Activated T-helper 17 cell treated with anti-CD3 and anti-CD28 coated beads, Interleukin-2, amount 50 U/mL, for 72 hours (primary cell): ENCODE data around the gene DBN1. TPM values are rescaled to one million over a fixed set of nuclear protein-coding genes. Genes with fewer than 3 reads are reported as not detected.

Experiments
- ATAC-seq: fragments of 150-1000 bp; cut with Tn5 transposase; replicated peaks from 2 replicates; pipeline ENCODE4 v1.10.0; 2021; ENCODE audit warnings: mild to moderate bottlenecking, moderate library complexity
- H3K27ac Mint-ChIP-seq: one replicate; pipeline ENCODE4 v1.8.0; 2022; ENCODE audit warnings: mixed read lengths
- H3K27me3 Mint-ChIP-seq: one replicate; pipeline ENCODE4 v1.8.0; 2022; ENCODE audit warnings: mixed read lengths
- H3K36me3 Mint-ChIP-seq: one replicate; pipeline ENCODE4 v1.8.0; 2022; ENCODE audit warnings: low read depth, mild to moderate bottlenecking, mixed read lengths
- H3K4me1 Mint-ChIP-seq: one replicate; pipeline ENCODE4 v1.8.0; 2022; ENCODE audit warnings: mixed read lengths
- H3K4me3 Mint-ChIP-seq: one replicate; pipeline ENCODE4 v1.8.0; 2022; ENCODE audit warnings: mild to moderate bottlenecking, mixed read lengths
- H3K9me3 Mint-ChIP-seq: one replicate; pipeline ENCODE4 v1.8.0; 2022; ENCODE audit warnings: mixed read lengths
- total RNA-seq, 2 donors: library from RNA; stranded (reverse); gene quantifications; one replicate each; pipeline ENCODE4 v1.2.3, GENCODE V29; 2022

The DBN1 gene
- total RNA-seq, 2 donors from 2014 or later: 2.3 to 3.1 TPM

DNA sequence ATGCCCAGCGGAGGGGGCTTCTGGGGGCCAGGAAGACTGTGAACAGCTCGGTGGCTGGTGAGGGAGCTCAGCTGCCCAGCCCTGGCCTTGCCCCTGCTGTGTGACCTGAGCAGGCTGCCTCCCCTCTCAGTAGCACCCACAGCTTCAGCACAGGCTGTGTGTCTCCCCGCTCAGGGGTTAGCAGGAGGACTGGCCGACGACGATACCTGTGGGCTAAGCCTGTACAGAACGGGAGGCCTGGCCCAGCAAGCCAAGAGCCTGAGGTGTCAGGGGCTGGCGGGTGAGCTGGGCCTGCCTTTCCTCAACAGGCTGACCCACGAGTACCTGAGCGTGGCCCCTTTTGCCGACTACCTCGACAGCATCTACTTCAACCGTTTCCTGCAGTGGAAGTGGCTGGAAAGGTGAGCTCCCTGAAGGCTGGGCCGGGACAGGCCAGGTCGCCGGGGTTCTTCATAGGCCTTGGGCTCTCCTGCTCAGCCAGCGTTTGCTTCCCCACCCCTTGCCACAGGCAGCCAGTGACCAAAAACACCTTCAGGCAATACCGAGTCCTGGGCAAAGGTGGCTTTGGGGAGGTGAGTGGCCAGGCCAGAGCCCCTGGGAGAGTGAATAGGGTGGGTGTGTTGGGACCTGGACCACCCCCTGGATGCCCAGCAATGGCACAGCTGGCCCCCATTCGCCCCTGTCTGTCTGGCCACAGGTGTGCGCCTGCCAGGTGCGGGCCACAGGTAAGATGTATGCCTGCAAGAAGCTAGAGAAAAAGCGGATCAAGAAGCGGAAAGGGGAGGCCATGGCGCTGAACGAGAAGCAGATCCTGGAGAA lies 40.4 kb downstream of the DBN1 start:
- Mint-ChIP-seq H3K27ac (peak overlapping the region; percentile 66), H3K36me3 (peaks cover 99% of the 10 kb centered on the region), H3K4me3 (peak overlapping the region; percentile 97), H3K4me1 (peaks cover 25% of the 10 kb centered on the region), H3K27me3 (no peaks in the 10 kb centered on the region), H3K9me3 (no peaks in the 10 kb centered on the region)
- no peak for ATAC-seq

DNA sequence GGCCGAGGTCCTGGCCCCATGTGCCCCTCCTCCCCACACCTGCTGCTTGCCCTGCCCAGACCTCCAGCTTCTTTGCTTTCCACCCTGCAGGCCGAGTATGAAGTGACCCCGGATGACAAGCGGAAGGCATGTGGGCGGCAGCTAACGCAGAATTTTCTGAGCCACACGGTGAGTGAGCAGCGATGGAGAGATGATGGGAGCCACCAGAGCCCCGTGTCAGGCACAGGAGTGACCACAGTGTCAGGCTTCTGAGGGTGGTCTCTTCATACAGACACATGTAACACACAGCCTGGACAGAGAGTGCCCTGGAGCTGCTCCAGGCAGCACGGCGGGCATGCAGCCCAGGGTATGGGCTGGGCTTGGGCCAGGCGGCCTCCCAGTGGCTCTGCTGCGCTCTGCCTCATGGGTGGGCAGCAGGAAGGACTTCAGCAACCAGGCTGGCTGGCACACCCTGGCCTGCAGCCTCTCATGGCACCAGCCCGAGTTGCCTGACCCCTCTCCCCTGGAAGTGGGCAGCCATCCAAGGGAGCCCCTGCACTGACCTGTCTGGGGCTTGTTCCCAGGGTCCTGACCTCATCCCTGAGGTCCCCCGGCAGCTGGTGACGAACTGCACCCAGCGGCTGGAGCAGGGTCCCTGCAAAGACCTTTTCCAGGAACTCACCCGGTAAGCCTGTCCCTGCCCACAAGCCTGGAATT lies 41.1 kb downstream of the DBN1 start:
- peak overlapping the region; percentile 97 for H3K4me3 Mint-ChIP-seq
- H3K9me3 Mint-ChIP-seq: no peaks in the 10 kb centered on the region
- peak; percentile 7 for ATAC-seq
- peak overlapping the region; percentile 75 for H3K27ac Mint-ChIP-seq
- H3K27me3 Mint-ChIP-seq: no peaks in the 10 kb centered on the region
- H3K36me3 Mint-ChIP-seq: peaks cover 99% of the 10 kb centered on the region
- H3K4me1 Mint-ChIP-seq: peaks cover 25% of the 10 kb centered on the region

DNA sequence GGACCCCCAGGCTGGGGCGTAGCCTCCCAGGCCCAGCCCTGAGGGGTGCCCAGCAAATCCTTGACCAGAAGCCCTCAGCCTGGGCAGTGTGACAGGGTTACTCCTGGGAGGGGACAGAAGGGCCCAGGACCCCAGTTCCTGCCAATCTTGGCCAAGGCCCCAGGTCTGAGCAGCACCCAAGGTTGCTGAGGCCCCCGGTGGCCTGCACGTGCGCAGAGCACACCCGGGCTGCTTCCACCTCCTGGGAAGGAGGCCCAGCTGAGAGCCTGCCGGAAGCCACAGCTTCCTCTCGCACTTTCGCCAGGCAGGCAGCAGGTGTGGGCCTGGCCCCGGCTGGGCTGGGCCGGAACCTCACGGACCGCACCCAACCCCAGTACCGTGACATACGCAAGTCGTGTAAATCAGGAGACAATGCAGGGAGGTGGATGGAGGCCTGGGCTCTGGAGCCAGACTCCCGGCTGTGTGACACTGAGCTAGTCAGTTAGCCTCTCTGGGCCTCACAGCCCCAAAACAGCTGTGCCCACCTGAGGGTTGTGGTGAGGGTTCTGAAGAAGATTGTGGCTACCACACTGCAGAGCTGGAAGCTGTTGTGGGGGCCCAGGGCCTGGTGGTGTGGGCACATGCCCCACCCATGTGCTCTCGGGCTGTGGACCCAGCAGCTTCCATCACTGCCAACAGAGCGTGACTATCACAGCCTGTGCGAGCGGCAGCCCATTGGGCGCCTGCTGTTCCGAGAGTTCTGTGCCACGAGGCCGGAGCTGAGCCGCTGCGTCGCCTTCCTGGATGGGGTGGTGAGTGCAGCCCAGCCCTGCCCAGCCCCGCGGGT lies 41.9 kb downstream of the DBN1 start:
- Mint-ChIP-seq H3K36me3 (peaks cover 96% of the 10 kb centered on the region), H3K9me3 (no peaks in the 10 kb centered on the region), H3K27ac (peak overlapping the region; percentile 75), H3K4me1 (peaks cover 25% of the 10 kb centered on the region), H3K4me3 (peak overlapping the region; percentile 97), H3K27me3 (no peaks in the 10 kb centered on the region)
- ATAC-seq: peak; percentile 18

DNA sequence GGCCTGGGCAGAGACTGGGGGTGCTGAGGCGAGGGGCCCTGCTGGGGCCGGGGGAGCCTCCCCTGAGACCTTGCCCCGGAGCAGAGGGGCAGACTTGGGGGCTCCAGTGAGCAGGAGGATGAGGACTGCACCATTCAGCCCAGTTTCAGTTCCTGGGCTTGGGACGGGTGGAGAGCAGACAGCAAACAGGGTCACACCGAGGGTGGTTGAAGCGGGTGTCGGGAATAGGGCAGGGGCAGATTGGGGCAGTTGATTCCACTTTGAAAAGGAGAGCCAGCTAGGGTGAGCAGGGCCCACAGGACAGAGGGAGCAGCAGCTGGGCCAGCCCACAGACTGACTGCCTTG lies 42.5 kb downstream of the DBN1 start:
- no peak for ATAC-seq
- Mint-ChIP-seq H3K27ac (peak overlapping the region; percentile 75), H3K4me1 (peaks cover 25% of the 10 kb centered on the region), H3K27me3 (no peaks in the 10 kb centered on the region), H3K9me3 (no peaks in the 10 kb centered on the region), H3K4me3 (peak overlapping the region; percentile 97), H3K36me3 (peaks cover 96% of the 10 kb centered on the region)

DNA sequence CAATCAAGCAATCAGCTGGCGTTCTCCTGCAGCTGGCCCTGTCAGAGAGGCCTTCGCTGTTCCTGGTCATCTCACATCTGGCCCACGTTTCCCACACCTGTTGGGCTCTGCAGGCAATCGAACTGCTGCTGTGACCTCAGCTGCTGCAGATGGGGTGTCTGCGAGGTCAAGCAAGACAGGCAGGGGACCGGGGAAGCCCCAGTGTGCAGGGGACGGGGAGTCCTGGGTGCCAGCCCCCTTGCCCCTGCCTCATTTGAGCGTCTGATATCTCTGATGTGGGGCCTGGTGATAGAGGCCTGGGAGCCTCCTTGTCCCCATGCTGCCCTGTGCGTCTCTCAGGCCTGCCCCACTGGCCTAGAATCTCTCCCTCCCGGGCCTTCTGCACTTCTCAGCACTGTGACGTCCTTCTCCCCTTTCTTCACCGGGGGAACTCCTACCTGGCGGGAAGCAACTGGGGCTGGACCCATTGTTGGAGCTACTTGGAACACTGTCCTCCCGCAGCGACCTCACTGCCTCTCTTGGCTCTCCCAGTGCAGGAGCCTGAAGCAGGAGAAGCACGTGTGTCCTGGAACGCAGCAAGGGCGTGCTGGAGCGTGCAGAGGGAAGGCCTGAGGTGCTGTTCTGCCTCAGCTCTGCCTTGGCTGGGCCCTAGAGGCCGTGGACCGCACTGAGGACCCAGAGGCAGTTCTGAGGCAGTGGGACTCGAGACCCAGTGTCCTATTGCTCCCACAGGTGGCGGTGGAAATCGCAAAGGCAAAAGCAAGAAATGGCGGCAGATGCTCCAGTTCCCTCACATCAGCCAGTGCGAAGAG lies 43.1 kb downstream of the DBN1 start:
- Mint-ChIP-seq H3K27ac (peak overlapping the region; percentile 75), H3K36me3 (peaks cover 91% of the 10 kb centered on the region), H3K4me3 (peak overlapping the region; percentile 97), H3K4me1 (peaks cover 29% of the 10 kb centered on the region), H3K27me3 (no peaks in the 10 kb centered on the region), H3K9me3 (no peaks in the 10 kb centered on the region)
- no peak for ATAC-seq

DNA sequence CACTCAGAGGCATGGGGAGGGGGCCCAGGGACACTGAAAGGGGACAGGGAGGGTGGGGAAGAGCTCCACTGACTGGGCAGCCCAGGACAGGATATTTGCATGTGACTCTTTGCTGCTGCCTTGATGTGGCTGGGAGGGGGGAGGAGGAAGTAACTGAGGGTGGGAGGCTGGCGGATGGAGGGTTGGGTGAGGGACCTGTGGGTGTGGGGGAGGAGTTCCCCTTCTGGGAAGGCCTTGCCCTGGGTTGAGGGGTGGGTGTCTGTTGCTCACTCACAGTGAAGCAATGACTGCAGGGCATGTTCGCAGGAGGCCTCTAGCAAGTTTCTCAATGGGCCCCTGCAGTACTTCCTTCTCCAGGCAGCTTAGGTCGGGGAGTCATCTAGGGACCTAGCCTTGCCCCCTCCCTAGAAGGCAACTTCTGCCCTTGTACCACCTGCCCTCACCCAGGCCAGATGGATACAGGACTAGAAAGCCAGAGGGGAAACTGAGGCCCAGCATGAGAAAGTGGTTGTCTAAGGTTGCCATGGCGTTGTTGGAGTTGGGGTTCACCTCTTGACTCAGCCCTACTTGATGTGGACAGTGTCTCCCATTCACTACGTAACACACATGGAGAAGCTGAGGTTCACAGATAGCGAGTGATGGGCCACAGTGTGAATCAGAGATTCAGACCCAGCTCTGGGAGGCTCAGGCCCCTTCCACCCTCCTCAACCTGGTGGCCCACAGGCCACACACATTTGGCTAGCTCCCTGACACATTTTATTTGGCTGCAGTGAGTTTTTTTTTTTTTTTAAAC lies 44.0 kb downstream of the DBN1 start:
- peaks cover 82% of the 10 kb centered on the region for H3K36me3 Mint-ChIP-seq
- peaks cover 32% of the 10 kb centered on the region for H3K4me1 Mint-ChIP-seq
- H3K4me3 Mint-ChIP-seq: peak overlapping the region; percentile 97
- peak; percentile 45 for ATAC-seq
- H3K27me3 Mint-ChIP-seq: no peaks in the 10 kb centered on the region
- H3K27ac Mint-ChIP-seq: peak overlapping the region; percentile 75
- H3K9me3 Mint-ChIP-seq: no peaks in the 10 kb centered on the region

DNA sequence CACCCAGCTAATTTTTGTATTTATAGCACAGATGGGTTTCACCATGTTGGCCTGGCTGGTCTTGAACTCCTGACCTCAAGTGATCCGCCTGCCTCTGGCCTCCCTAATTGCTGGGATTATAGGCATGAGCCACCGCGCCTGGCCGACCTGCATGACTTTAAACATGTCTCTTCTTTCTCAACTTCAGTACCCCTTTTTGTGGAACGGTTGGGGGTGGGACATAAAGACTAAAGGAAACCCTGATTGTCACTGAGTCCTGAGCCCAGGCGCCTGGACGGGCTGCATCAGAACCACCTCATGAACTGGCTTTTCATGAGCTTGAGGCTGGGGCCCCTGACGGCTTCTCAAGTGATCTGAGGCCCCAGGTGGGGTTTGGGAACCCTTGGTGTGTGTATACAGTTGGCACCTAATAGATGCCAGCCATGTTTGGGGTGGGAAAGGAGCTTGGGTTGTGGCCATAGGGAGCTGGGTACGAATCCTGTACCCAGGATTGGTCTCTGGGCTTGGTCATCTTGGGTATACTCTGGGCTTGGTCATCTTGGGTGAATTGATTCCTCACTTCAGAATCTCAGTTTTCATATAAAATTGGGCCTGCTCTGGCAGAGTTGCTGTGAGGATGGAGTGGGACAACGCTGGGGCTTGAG lies 44.7 kb downstream of the DBN1 start:
- peak overlapping the region; percentile 97 for H3K4me3 Mint-ChIP-seq
- peaks cover 75% of the 10 kb centered on the region for H3K36me3 Mint-ChIP-seq
- peaks cover 32% of the 10 kb centered on the region for H3K4me1 Mint-ChIP-seq
- no peak for ATAC-seq
- H3K27ac Mint-ChIP-seq: peak overlapping the region; percentile 75
- H3K9me3 Mint-ChIP-seq: no peaks in the 10 kb centered on the region
- no peaks in the 10 kb centered on the region for H3K27me3 Mint-ChIP-seq

DNA sequence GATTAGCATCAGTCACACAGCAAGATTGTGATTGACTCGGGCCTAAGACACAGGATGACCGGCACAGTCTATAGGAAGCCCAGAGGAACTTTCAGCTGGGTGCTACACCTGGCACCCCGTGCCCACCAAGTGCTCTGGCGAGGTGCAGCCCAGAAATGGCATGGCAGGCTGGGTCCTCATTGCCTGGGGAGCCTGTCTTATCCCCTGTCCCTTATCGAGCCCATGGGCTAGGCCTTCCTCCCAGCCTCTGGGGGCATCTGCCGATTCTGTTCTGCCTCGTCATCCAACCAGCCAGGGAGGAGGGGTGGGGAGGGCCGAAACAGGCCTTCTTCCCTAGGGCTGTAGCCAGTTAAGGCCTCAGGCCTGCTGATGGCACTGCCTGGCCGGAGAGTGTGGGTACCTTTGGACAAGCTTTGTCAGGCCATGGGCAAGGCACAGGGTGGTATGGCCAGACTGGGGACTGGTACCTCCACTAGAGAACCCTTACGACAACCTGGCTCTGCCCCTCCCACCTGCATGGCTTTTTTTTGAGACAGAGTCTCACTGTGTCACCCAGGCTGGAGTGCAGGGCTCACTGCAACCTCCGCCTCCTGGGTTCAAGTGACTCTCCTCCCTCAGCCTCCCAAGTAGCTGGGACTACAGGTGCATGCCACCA lies 45.4 kb downstream of the DBN1 start:
- peak overlapping the region; percentile 97 for H3K4me3 Mint-ChIP-seq
- ATAC-seq: no peak
- no peaks in the 10 kb centered on the region for H3K27me3 Mint-ChIP-seq
- no peaks in the 10 kb centered on the region for H3K9me3 Mint-ChIP-seq
- peaks cover 68% of the 10 kb centered on the region for H3K36me3 Mint-ChIP-seq
- peaks cover 32% of the 10 kb centered on the region for H3K4me1 Mint-ChIP-seq
- H3K27ac Mint-ChIP-seq: peak overlapping the region; percentile 75

DNA sequence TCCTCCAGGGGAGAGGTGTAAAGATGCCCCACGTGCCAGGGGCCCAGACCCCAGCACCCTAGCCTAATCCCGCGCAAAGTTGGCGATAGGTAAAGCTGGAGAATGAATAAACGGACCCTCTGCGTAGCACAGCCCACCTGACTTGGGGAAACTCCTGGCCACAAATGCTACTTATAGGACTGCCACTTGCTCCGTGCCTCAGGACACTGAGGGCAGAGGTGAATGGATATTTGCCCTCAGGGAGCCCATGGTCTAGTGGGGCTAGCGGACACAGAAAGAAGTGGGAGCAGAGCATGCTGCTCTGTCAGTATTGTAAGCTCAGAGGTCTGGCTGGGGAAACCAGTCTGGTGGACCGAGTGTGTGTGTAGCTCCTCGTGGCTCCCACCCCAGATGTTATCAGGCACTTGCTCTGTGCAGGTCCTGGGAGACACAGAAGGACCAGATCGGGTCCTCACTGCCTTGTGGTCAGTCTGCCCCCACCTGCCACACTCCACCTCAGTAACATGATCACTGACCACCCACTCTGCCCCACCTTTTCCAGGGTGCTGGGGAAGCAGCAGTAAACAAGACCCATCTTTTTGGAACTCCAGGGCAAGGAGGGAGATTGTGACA lies 46.1 kb downstream of the DBN1 start:
- H3K27ac Mint-ChIP-seq: peak overlapping the region; percentile 75
- no peaks in the 10 kb centered on the region for H3K9me3 Mint-ChIP-seq
- no peaks in the 10 kb centered on the region for H3K27me3 Mint-ChIP-seq
- peaks cover 61% of the 10 kb centered on the region for H3K36me3 Mint-ChIP-seq
- H3K4me1 Mint-ChIP-seq: peaks cover 32% of the 10 kb centered on the region
- ATAC-seq: no peak
- H3K4me3 Mint-ChIP-seq: peak overlapping the region; percentile 97

DNA sequence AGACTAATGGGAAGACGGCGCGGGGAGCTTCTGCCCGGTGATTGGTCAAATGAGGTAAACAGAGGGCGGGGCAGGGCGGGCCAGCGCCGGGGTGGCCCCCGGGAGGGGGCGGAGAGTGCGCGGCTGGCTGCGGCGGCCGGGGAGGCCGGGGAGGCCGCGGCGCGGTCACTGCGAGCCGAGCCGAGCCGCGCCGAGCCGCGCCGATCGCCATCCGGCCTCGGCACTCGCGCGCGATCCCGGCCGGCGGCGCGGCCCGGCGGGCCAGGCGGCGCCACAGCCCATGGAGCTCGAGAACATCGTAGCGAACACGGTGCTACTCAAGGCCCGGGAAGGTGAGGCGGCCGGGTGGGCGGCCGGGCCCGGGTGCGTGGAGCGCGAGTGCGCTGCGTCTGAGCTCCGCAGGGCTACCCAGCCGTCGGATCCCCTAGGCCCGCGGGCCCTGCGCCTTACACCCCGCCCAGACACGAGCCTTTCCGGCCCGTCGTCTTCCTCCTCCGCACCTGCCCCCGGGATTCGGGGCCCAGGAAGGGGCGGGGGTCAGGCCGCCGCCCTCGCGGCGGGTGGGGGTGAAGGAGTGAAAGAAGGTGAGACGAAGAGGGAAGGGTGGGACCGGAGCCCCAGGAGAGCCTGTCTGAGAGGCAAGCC lies 46.7 kb downstream of the DBN1 start, which contains the start of gene GRK6:
Gene GRK6, plus strand, starts transcription at position 111 of the 645 bp plus-strand sequence. Its CDS starts 170 bp downstream, at position 281.
- H3K27ac Mint-ChIP-seq: peak within 1 kb of the TSS; percentile 98
- peak; percentile 61 for ATAC-seq
- H3K27me3 Mint-ChIP-seq: no peaks in the 10 kb centered on the region
- peak within 1 kb of the TSS; percentile 97 for H3K4me3 Mint-ChIP-seq
- peaks cover 32% of the 10 kb centered on the region for H3K4me1 Mint-ChIP-seq
- H3K9me3 Mint-ChIP-seq: no peaks in the 10 kb centered on the region
- H3K36me3 Mint-ChIP-seq: peaks cover 55% of the 10 kb centered on the region

DNA sequence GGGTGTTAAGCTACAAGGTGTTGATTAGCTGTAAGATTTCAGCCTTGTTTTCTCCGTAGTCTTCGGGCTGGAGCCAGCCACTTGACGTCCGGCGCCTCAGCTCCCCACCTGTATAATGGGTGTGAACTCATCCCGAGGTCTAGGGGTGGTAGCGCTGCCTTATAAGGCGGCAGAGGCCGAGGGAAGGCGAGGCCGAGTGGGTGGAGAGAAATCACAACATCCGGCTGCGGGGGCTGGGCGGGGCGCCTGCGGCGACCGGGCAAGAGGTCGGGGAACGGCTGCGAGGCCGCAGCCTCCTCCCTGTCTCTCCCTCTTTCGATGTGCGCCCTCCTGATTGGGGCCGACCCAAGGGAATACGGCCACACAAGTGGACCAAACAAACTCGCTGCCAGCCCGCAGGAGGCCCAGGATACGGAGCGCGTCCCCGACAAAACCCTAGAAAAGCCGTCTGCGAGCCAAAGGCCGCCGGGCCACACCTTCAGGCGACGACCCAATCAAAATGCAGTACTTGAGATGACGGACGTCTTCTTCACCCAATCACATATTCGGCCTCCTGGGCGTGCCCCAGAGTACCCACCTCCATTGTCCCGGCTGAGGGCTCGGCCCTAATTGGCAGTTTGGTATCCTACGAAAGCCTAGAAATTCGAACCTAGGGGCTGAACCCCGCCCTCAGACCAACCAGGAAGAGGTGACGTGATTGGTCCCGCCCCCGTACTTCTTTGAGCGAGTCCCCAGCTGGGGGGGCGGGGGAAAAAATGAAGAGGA lies 47.5 kb downstream of the DBN1 start:
- Mint-ChIP-seq H3K9me3 (no peaks in the 10 kb centered on the region), H3K27me3 (no peaks in the 10 kb centered on the region), H3K27ac (peak overlapping the region; percentile 98), H3K4me3 (peak overlapping the region; percentile 97), H3K4me1 (peaks cover 26% of the 10 kb centered on the region), H3K36me3 (peaks cover 48% of the 10 kb centered on the region)
- ATAC-seq: peak; percentile 81
